Activated CD4-positive, alpha-beta T cell treated with anti-CD3 and anti-CD28 coated beads, Interleukin-2, amount 10 ng/mL, durations not matched to agents 24 days and 14 days (primary cell): ENCODE data around the gene PRDM13. TPM values are rescaled to one million over a fixed set of nuclear protein-coding genes. Genes with fewer than 3 reads are reported as not detected.
"Not testable (repeated sequence)": the region's sequence is repeated elsewhere in the genome, so short reads cannot be mapped to it uniquely, and the experiment has no call there.

Experiments used
- DNase-seq: peaks from one replicate; pipeline ENCODE4 v3.0.0; 2022
- H3K27ac Mint-ChIP-seq: one replicate; pipeline ENCODE4 v1.8.0; 2022; ENCODE audit warnings: mild to moderate bottlenecking, mixed read lengths
- H3K27me3 Mint-ChIP-seq: one replicate; pipeline ENCODE4 v1.8.0; 2022; ENCODE audit warnings: mixed read lengths
- H3K36me3 Mint-ChIP-seq: one replicate; pipeline ENCODE4 v1.8.0; 2022; ENCODE audit warnings: low read depth, mild to moderate bottlenecking, mixed read lengths
- H3K4me1 Mint-ChIP-seq: one replicate; pipeline ENCODE4 v1.8.0; 2021; ENCODE audit warnings: mixed read lengths
- H3K4me3 Mint-ChIP-seq: one replicate; pipeline ENCODE4 v1.8.0; 2022; ENCODE audit warnings: mild to moderate bottlenecking, moderate library complexity, mixed read lengths
- H3K9me3 Mint-ChIP-seq: one replicate; pipeline ENCODE4 v1.8.0; 2021; ENCODE audit warnings: mixed read lengths
- intact Hi-C: fragments of 100-400 bp; cut with micrococcal nuclease; formaldehyde crosslinking; loops from one replicate; pipeline ENCODE4 v1.15.1; 2023
- total RNA-seq: library from RNA; stranded (reverse); gene quantifications from 2 replicates; pipeline ENCODE4 v1.2.3, GENCODE V29; 2022

PRDM13 gene
- total RNA-seq, 1 donor from 2014 or later = not detected

DNA sequence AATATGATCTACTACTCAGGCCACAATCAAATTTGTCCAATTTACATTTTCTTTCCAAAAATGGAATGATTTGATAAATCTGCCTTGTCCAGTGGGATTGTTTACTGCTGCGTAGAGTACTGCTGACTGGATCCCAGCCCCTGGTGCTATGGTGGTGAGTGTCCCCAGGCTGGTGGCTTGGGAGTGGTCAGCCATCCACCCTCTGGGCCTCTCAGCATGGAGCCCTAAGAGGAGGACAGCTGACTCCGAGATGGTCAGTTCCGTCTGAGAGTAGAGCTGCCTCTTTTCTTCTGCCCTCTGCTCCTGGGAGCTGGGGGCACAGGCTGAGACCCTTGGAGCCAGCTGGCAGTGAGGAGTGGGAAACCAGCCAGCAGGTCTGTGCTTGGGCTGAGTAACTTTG, 22.7 kb downstream of the PRDM13 start:
- Mint-ChIP-seq H3K27ac (no peak overlapping the region), H3K4me1 (no peaks in the 10 kb centered on the region), H3K4me3 (no peak overlapping the region), H3K27me3 (peaks cover 27% of the 10 kb centered on the region), H3K9me3 (no peaks in the 10 kb centered on the region), H3K36me3 (no peaks in the 10 kb centered on the region)
- no peak for DNase-seq
- intact Hi-C loops = no loop called here

DNA sequence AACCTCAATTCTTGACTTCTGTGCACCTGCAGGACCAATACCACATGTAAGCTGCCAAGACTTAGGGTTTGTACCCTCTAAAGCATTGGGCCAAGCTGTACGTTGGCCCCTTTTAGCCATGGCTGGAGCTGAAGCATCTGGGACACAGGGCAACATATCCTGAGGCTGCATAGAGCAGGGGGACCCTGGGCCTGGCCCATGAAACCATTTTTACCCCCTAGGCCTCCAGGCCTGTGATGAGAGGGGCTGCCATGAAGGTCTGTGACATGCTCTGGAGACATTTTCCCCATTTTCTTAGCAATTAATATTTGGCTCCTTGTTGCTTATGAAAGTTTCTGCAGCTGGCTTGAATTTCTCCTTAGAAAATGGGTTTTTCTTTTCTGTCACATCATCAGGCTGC, 31.0 kb downstream of the PRDM13 start:
- peaks cover 12% of the 10 kb centered on the region for H3K9me3 Mint-ChIP-seq

DNA sequence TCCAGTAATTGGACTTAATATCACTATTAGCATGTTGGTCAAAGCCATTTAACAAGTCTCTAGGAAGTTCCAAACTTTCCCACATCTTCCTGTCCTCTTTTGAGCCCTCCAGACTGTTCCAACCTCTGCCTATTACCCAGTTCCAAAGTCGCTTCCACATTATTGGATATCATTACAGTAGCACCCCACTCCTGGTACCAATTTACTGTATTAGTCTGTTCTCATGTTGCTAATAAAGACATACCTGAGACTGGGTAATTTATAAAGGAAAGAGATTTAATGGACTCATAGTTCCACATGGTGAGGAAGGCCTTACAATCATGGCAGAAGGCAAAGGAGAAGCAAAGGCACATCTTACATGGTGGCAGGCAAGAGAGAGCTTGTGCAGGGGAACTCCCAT, 31.7 kb downstream of the PRDM13 start:
- DNase-seq, H3K27ac Mint-ChIP-seq, H3K36me3 Mint-ChIP-seq, intact Hi-C loops, H3K4me1 Mint-ChIP-seq, H3K4me3 Mint-ChIP-seq: not testable (repeated sequence)
- peaks cover 12% of the 10 kb centered on the region for H3K9me3 Mint-ChIP-seq
- H3K27me3 Mint-ChIP-seq = peaks cover 12% of the 10 kb centered on the region

More for the DNA sequence above, 31.0 kb downstream of the PRDM13 start:
- H3K4me1 Mint-ChIP-seq = no peaks in the 10 kb centered on the region
- no peak overlapping the region for H3K27ac Mint-ChIP-seq
- peaks cover 12% of the 10 kb centered on the region for H3K27me3 Mint-ChIP-seq
- intact Hi-C loops = no loop called here
- H3K36me3 Mint-ChIP-seq = no peaks in the 10 kb centered on the region
- H3K4me3 Mint-ChIP-seq = no peak overlapping the region
- DNase-seq = no peak

DNA sequence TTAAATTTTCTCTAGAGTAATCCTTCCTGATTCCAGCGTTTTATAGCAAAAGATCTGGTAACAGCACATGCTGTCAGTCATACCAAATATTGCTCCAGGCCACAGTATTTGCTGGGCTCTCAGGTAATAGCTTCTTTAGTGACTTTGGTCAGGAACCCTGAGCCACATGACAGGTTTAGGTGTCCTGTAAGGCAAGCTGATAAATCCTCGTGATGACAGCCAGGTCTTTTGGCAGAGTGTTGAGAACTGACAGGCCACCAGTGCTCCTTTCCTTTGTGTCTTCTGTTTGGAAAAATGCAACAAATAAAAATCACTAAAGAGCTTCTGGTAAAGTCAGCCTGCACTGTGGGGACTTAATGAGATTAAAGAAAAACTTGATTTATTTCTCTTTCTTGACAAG, 34.6 kb downstream of the PRDM13 start:
- Mint-ChIP-seq H3K9me3 (peaks cover 12% of the 10 kb centered on the region), H3K4me3 (no peak overlapping the region), H3K36me3 (no peaks in the 10 kb centered on the region)

DNA sequence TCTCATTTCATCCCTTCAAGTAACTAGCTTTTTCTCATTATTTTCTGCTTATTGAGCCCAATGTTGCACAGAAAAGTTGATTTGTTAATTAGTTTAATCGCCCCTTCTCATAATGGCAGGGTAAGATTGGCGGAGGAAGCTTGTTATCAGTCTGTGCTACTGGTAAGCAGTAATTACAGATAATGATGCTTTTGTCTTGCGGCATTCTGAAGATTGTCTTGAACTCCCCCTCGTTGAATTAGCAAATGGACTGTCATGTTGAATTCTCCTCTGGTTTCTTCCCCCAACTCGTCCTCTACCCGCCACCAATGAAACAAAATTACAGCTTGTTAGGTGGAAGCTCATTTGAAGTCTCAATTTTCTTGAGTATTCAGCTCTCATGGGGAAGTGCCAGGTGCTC, 39.4 kb downstream of the PRDM13 start:
- no peak overlapping the region for H3K4me3 Mint-ChIP-seq
- DNase-seq = no peak
- H3K27me3 Mint-ChIP-seq = peaks cover 11% of the 10 kb centered on the region
- no peaks in the 10 kb centered on the region for H3K9me3 Mint-ChIP-seq
- no peaks in the 10 kb centered on the region for H3K4me1 Mint-ChIP-seq
- no peak overlapping the region for H3K27ac Mint-ChIP-seq
- H3K36me3 Mint-ChIP-seq = no peaks in the 10 kb centered on the region
- intact Hi-C loops = no loop called here

More for the DNA sequence above, 34.6 kb downstream of the PRDM13 start:
- no peak for DNase-seq
- Mint-ChIP-seq H3K27me3 (peaks cover 17% of the 10 kb centered on the region), H3K27ac (no peak overlapping the region), H3K4me1 (no peaks in the 10 kb centered on the region)
- intact Hi-C loops = no loop called here

DNA sequence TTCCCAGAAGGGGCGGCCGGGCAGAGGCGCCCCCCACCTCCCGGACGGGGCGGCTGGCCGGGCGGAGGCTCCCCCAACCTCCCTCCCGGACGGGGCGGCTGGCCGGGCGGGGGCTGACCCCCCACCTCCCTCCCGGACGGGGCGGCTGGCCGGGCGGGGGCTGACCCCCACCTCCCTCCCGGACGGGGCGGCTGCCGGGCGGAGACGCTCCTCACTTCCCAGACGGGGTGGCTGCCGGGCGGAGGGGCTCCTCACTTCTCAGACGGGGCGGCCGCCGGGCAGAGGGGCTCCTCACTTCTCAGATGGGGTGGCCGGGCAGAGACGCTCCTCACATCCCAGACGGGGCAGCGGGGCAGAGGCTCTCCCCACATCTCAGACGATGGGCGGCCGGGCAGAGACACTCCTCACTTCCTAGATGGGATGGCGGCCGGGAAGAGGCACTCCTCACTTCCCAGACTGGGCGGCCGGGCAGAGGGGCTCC, 43.5 kb downstream of the PRDM13 start:
- intact Hi-C loops, H3K9me3 Mint-ChIP-seq, H3K27ac Mint-ChIP-seq: not testable (repeated sequence)

DNA sequence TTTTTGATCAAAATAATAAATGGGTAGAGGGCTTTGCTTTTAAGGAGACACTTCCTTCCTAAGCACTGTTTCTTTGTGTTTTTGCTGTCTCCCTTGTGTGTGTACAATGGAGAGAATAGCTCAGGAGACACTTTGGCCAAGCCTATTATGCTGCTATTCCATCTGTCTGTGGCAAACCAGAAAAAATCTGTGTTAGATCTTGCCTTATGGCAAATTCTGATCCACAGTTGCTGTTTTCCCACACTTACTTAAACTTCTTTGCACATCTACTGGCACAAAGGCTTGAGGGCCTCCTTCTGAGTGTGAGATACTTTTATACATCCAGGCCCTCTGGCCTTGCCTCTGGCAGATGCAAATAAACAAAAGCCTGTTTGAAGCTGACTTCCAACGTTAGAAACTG, 53.6 kb downstream of the PRDM13 start:
- no peak overlapping the region for H3K4me3 Mint-ChIP-seq
- intact Hi-C loops = no loop called here
- H3K27me3 Mint-ChIP-seq = peaks cover 5% of the 10 kb centered on the region
- no peaks in the 10 kb centered on the region for H3K9me3 Mint-ChIP-seq
- no peak overlapping the region for H3K27ac Mint-ChIP-seq
- no peak for DNase-seq
- no peaks in the 10 kb centered on the region for H3K36me3 Mint-ChIP-seq
- no peaks in the 10 kb centered on the region for H3K4me1 Mint-ChIP-seq

More for the DNA sequence above, 43.5 kb downstream of the PRDM13 start:
- H3K36me3 Mint-ChIP-seq, H3K27me3 Mint-ChIP-seq, DNase-seq, H3K4me3 Mint-ChIP-seq, H3K4me1 Mint-ChIP-seq: not testable (repeated sequence)

DNA sequence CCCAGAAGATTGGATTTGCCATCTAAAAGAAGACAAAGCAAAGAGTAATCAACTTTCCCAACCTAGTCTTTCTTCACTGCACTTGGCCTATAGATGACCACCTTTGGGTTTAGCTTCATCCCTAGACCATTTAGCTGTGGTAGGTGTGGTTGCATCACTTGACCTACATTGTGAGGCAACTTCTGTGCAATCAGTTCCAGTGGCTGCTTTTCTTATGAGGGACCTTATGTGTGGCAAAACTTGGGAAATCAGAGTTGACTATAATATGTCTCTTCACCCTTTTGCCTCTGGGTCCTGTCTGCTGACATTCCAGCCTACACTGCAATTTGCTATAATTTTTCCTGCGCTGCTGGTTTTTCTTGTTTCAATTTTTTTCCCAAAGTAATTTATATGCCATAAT, 55.2 kb downstream of the PRDM13 start:
- H3K4me1 Mint-ChIP-seq = no peaks in the 10 kb centered on the region
- H3K4me3 Mint-ChIP-seq = no peak overlapping the region

DNA sequence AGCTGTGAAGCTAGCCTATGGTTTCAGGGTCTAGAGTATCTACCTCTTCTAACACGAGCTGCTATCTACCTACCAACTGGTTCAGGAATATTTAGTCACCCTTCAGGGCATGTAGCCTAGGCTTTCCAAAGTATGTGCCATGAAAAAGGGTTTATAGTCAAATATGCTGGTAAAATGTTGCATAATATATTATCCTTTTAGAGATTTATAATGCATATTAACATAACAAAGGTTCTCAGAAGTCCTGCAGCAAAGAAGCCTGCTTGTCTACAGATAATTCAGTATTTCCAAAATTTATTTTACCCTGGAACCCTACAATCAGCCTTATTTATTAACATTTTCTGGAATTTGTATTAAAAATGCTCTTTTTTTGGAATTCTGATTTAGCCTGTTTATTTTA, 56.0 kb downstream of the PRDM13 start:
- Mint-ChIP-seq H3K4me1 (no peaks in the 10 kb centered on the region), H3K27ac (no peak overlapping the region), H3K4me3 (no peak overlapping the region), H3K27me3 (peaks cover 2% of the 10 kb centered on the region), H3K9me3 (no peaks in the 10 kb centered on the region), H3K36me3 (no peaks in the 10 kb centered on the region)
- DNase-seq = no peak
- intact Hi-C loops = no loop called here

More for the DNA sequence above, 55.2 kb downstream of the PRDM13 start:
- H3K27me3 Mint-ChIP-seq = peaks cover 3% of the 10 kb centered on the region
- no peaks in the 10 kb centered on the region for H3K9me3 Mint-ChIP-seq
- intact Hi-C loops = no loop called here
- H3K36me3 Mint-ChIP-seq = no peaks in the 10 kb centered on the region
- DNase-seq = no peak
- H3K27ac Mint-ChIP-seq = no peak overlapping the region

Other genes with a start within 250 kb of the PRDM13 start
- 13.4 and 14.4 TPM in 2 replicates for gene COQ3, start 212.6 kb upstream of the PRDM13 start, total RNA-seq
- 109 and 117 TPM in 2 replicates for gene PNISR, start 181.5 kb upstream of the PRDM13 start, total RNA-seq
- gene USP45, start 91.4 kb upstream of the PRDM13 start, total RNA-seq = 17.9 and 21.8 TPM in 2 replicates
- 49.6 and 56.0 TPM in 2 replicates for gene CCNC, start 38.2 kb upstream of the PRDM13 start, total RNA-seq